NT2/D1 (cell line): ENCODE results near the gene CRAT.

ENCODE experiments used
- SUZ12 ChIP-seq: IDR thresholded peaks from 2 replicates; pipeline ENCODE4 v1.6.1; 2011; ENCODE audit not compliant: insufficient read length, insufficient read depth; ENCODE audit errors: extremely low read depth
- YY1 ChIP-seq: IDR thresholded peaks from 2 replicates; pipeline ENCODE4 v1.6.1; 2011; ENCODE audit not compliant: insufficient read length, insufficient read depth

- TF ChIP-seq SUZ12 (no peak), YY1 (no peak)
Measured at GRCh38 chr9:129093602-129094386, 16.8 kb downstream of the CRAT start.
